Calu3 (cell line): ENCODE results near the gene MED27. TPM values are rescaled to one million over a fixed set of nuclear protein-coding genes. Genes with fewer than 3 reads are reported as not detected.

Experiments used
- BruUV-seq: library from RNA; stranded (reverse); fragments of 400-500 nt; replicated peaks from 2 replicates; lab custom pipeline; 2021; lab: Mats Ljungman, UMichigan
- CTCF ChIA-PET: fragments of 300-600 bp; sonication (Branson Sonifier 250); formaldehyde crosslinking; loops from one replicate; lab custom pipeline; 2022; ENCODE audit warnings: antibody characterized with exemption; lab: Charles Lee
- DNase-seq: peaks from one replicate; pipeline ENCODE4 v3.0.0; 2022
- H3K27ac Mint-ChIP-seq: one replicate; pipeline ENCODE4 v1.8.0; 2022; ENCODE audit warnings: mixed read lengths; ENCODE audit not compliant: unreplicated experiment
- H3K27me3 Mint-ChIP-seq: one replicate; pipeline ENCODE4 v1.8.0; 2022; ENCODE audit warnings: mixed read lengths; ENCODE audit not compliant: unreplicated experiment
- H3K36me3 Mint-ChIP-seq: one replicate; pipeline ENCODE4 v1.8.0; 2022; ENCODE audit warnings: mild to moderate bottlenecking, moderate library complexity, mixed read lengths; ENCODE audit not compliant: insufficient read depth, unreplicated experiment
- H3K4me1 Mint-ChIP-seq: one replicate; pipeline ENCODE4 v1.8.0; 2022; ENCODE audit warnings: mild to moderate bottlenecking, low read depth, mixed read lengths; ENCODE audit not compliant: unreplicated experiment
- H3K4me3 Mint-ChIP-seq: one replicate; pipeline ENCODE4 v1.8.0; 2022; ENCODE audit warnings: mild to moderate bottlenecking, low read depth, moderate library complexity, mixed read lengths; ENCODE audit not compliant: unreplicated experiment
- H3K9me3 Mint-ChIP-seq: one replicate; pipeline ENCODE4 v1.8.0; 2022; ENCODE audit warnings: low read depth, mixed read lengths; ENCODE audit not compliant: unreplicated experiment
- intact Hi-C: fragments of 100-400 bp; cut with micrococcal nuclease; formaldehyde crosslinking; loops from one replicate; pipeline ENCODE4 v1.10.0; 2022; ENCODE audit not compliant: unreplicated experiment
- total RNA-seq: library from RNA; stranded (reverse); gene quantifications from 2 replicates; pipeline ENCODE4 v1.2.3, GENCODE V29; 2022
- TF ChIP-seq, protein P1 (sequence below): fragments of 200-600 bp; IDR thresholded peaks from one replicate; pipeline ENCODE4 v1.8.0; 2022; ENCODE audit warnings: antibody characterized with exemption; ENCODE audit not compliant: unreplicated experiment

The MED27 gene
- total RNA-seq, 1 experiment from 2014 or later = 19.3 TPM

DNA sequence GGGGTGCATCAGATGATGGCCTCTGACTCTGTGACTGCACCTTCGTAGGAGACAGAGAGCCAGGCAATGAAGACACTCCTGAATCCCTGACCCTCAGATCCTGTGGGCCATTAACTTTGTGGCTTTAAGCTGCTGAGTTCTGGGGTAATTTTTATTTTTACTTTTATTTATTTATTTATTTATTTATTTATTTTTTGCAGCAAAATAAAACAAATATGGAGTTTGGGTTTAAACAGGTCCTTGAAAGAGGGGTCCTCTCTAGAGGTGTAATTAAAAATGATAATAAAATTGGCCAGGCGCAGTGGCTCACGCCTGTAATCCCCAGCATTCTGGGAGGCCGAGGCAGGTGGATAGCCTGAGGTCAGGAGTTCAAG lies 234.9 kb downstream of the MED27 start:
- DNase-seq = no peak
- Mint-ChIP-seq H3K27ac (no peak overlapping the region), H3K36me3 (peaks cover 9% of the 10 kb centered on the region), H3K4me3 (no peak overlapping the region), H3K4me1 (no peaks in the 10 kb centered on the region), H3K9me3 (no peaks in the 10 kb centered on the region), H3K27me3 (peaks cover 71% of the 10 kb centered on the region)
- TF ChIP-seq, protein P1, sequence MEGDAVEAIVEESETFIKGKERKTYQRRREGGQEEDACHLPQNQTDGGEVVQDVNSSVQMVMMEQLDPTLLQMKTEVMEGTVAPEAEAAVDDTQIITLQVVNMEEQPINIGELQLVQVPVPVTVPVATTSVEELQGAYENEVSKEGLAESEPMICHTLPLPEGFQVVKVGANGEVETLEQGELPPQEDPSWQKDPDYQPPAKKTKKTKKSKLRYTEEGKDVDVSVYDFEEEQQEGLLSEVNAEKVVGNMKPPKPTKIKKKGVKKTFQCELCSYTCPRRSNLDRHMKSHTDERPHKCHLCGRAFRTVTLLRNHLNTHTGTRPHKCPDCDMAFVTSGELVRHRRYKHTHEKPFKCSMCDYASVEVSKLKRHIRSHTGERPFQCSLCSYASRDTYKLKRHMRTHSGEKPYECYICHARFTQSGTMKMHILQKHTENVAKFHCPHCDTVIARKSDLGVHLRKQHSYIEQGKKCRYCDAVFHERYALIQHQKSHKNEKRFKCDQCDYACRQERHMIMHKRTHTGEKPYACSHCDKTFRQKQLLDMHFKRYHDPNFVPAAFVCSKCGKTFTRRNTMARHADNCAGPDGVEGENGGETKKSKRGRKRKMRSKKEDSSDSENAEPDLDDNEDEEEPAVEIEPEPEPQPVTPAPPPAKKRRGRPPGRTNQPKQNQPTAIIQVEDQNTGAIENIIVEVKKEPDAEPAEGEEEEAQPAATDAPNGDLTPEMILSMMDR = no peak
- CTCF ChIA-PET = no interaction called here
- no TSS peak for BruUV-seq
- intact Hi-C loops = no loop called here

DNA sequence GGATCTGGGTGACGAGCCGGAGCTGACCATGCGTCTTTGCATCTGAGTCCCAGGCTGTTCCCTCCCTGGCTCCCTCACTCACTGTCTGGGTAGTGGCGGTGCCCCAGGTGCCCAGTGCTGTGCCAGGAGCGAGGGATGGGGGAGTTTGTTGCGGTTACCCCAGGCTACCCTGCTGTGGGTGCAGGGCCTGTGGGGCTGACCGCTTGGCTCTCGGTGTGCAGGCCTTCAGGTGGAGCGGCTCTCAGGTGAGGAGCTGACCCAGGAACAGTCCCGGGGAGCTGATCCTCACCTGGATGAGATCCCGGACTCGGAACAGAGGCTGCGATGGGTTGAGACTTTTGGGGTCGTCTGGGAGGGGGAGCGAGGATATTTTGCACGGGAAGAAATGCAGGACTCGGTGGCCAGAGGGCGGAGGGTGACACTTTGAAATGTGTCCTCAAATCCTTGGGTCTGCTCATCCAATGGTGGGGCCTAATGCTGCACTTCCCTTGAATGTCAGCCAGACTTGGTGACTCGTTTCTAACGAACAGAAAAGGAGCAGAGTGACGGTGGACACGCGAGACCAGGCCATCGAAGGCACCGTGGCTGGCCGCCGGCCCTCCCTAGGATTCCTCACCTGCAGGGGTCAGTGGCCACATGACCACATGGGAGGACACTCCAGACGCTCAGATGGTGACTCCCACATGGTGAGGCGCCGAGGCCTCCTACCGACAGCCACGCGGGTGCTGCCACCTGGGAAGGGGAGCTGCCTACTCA lies 235.5 kb downstream of the MED27 start:
- Mint-ChIP-seq H3K4me3 (no peak overlapping the region), H3K27me3 (peaks cover 76% of the 10 kb centered on the region), H3K9me3 (no peaks in the 10 kb centered on the region), H3K4me1 (no peaks in the 10 kb centered on the region), H3K27ac (no peak overlapping the region), H3K36me3 (peaks cover 9% of the 10 kb centered on the region)
- TF ChIP-seq, protein P1 = no peak
- DNase-seq = no peak
- BruUV-seq = no TSS peak
- CTCF ChIA-PET = no interaction called here
- intact Hi-C loops = no loop called here

DNA sequence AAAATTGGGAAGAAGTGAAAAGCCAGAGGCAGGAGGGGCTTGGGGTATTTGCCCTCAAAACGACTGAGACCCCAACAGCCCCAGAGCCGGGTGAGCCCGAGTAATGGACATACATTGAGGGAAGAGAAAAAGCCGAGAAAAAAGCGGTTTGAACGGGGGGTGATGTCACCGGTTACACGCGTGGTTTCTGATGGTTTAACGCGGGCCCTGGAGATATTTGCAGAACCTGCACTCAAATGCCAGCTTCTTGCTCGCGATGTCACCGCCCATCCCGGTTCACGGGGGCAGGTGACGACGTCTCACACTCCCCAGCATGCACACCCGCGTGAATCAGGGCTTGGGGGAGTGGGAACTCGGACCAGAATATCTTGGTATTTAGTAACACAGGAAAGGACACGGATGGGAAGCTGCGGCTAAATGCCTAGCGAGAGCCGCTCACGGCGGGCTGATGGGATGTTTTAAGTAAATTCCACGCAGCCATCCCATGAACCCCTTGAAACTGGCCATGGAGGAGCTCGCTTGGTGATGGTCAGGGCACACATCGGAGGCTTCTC lies 237.8 kb downstream of the MED27 start:
- CTCF ChIA-PET = interaction anchor here (0.6 kb wide), 1 partner anchor 1160 kb away, joined by 5 read pairs; no protein-coding TSS in a partner anchor
- no peaks in the 10 kb centered on the region for H3K9me3 Mint-ChIP-seq
- no peaks in the 10 kb centered on the region for H3K4me1 Mint-ChIP-seq
- no TSS peak for BruUV-seq
- H3K27ac Mint-ChIP-seq = no peak overlapping the region
- TF ChIP-seq, protein P1 = no peak
- H3K27me3 Mint-ChIP-seq = peaks cover 86% of the 10 kb centered on the region
- H3K4me3 Mint-ChIP-seq = no peak overlapping the region
- no peak for DNase-seq
- H3K36me3 Mint-ChIP-seq = no peaks in the 10 kb centered on the region
- intact Hi-C loops = no loop called here

DNA sequence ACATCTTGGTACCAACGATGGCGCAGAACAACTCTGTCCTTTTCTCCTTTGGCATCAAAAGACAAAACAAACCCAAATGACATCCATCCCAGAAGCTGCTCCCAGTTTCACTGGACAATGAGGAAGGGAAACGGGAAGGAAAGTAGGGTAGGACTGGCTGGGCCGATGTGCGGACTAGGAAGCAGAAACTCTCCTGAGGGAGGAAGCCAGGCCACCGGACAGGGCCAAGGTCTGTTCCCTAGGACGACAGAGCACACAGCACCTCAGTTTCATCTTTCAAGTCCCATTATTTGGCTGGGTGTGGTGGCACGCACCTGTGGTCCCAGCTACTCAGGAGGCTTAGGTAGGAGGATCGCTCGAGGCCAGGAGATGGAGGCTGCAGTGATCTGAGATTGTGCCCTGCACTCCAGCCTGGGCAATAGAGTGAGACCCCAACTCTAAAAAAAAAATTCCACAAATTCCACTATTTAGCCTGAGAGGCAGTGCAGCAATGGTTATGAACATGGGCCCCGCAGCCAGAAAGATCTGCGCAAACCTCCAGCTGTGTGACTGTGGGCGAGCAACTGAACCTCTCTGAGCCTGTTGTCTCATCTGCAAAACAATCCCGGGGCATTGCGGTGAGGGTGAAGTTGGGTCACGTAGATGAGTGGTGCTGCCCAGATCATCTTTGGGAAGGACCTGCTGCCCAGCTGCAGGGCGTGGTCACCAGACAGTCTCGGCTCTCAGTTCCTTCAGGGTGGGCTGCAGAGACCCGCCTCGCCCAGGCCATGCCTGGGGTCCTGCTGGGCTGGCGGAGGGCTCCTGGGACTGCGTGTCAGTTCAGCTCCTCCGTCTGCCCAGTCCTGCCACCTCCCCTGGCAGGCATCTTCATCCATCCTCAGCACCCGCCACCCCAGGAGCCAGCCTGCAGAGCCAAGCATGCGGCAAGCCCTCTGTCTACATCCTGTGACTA lies 238.6 kb downstream of the MED27 start:
- no peak overlapping the region for H3K27ac Mint-ChIP-seq

More for the DNA sequence above, 238.6 kb downstream of the MED27 start:
- TF ChIP-seq, protein P1 = no peak
- H3K4me1 Mint-ChIP-seq = no peaks in the 10 kb centered on the region
- CTCF ChIA-PET = no interaction called here
- DNase-seq = no peak
- intact Hi-C loops = no loop called here
- H3K4me3 Mint-ChIP-seq = no peak overlapping the region
- peaks cover 86% of the 10 kb centered on the region for H3K27me3 Mint-ChIP-seq
- no peaks in the 10 kb centered on the region for H3K9me3 Mint-ChIP-seq
- no TSS peak for BruUV-seq
- no peaks in the 10 kb centered on the region for H3K36me3 Mint-ChIP-seq
